SK-MEL-5 (cell line): ENCODE results near the gene MED20. TPM values are rescaled to one million over a fixed set of nuclear protein-coding genes. Genes with fewer than 3 reads are reported as not detected.

ENCODE experiments used
- DNase-seq: peaks from one replicate; pipeline ENCODE4 v3.0.0-alpha.2; 2016; ENCODE audit warnings: low read depth, low spot score
- in situ Hi-C: cut with HindIII; loops from 2 replicates; pipeline ENCODE4 v1.10.0; 2016; ENCODE audit warnings: low sequenced_read_pairs, high pct_unique_total_duplicates, low pct_unique_long_range_greater_than_20kb
- polyA plus RNA-seq, 2 experiments: library from polyadenylated mRNA; depleted of rRNA; stranded (reverse); fragments of >200 nt; gene quantifications; 2 replicates each; pipeline ENCODE4 v1.2.3, GENCODE V29; 2015
- total RNA-seq: library from RNA; depleted of rRNA; stranded (reverse); fragments of >200 nt; shearing (Covaris generic); gene quantifications from 2 replicates; pipeline ENCODE4 v1.2.3, GENCODE V29; 2014; rRNA removed

The MED20 gene
- 19.5 and 21.1 TPM in 2 replicates for total RNA-seq
- 14.8 and 19.1 TPM in 2 replicates for polyA plus RNA-seq (2015; cell fraction: cytosol; rRNA removed)
- polyA plus RNA-seq (2015; cell fraction: nucleus; rRNA removed), result 9.1 and 18.1 TPM in 2 replicates

GRCh38 chr6:41920921-41921711 lies at the start of gene MED20, which contains the start of gene BYSL:
Gene MED20 (minus strand): TSS chr6:41921139. CDS start chr6:41921018, 121 bp downstream.
Gene BYSL (plus strand): TSS chr6:41921499. CDS start chr6:41921563, 64 bp downstream.
- peak; percentile 92 for DNase-seq
- in situ Hi-C loops, result no loop called here

- in situ Hi-C loops, result no loop called here
These were observed 49.5 kb upstream of the MED20 start for GRCh38 chr6:41970436-41970846.

GRCh38 chr6:41967312-41968287 lies 46.7 kb upstream of the MED20 start:
- DNase-seq, result no peak
- in situ Hi-C loops, result no loop called here

More at GRCh38 chr6:41970436-41970846, 49.5 kb upstream of the MED20 start:
- DNase-seq, result peak; percentile 9

- DNase-seq, result no peak
- in situ Hi-C loops, result no loop called here
These were observed 46.0 kb upstream of the MED20 start for GRCh38 chr6:41966961-41967311.

GRCh38 chr6:41966214-41966920 lies 45.4 kb upstream of the MED20 start:
- DNase-seq, result no peak
- in situ Hi-C loops, result no loop called here

- no peak for DNase-seq
- in situ Hi-C loops, result no loop called here
These were observed 44.7 kb upstream of the MED20 start for GRCh38 chr6:41965429-41966213.

GRCh38 chr6:41964201-41964887 lies 43.4 kb upstream of the MED20 start:
- no peak for DNase-seq
- in situ Hi-C loops, result no loop called here

- in situ Hi-C loops, result no loop called here
- no peak for DNase-seq
These were observed 42.4 kb upstream of the MED20 start for GRCh38 chr6:41963371-41963770.

GRCh38 chr6:41960028-41960427 lies 39.1 kb upstream of the MED20 start:
- DNase-seq, result no peak
- in situ Hi-C loops, result no loop called here

GRCh38 chr6:41958022-41958856 lies 37.3 kb upstream of the MED20 start:
- DNase-seq, result no peak

GRCh38 chr6:41957117-41957516 lies 36.2 kb upstream of the MED20 start:
- DNase-seq, result no peak
- in situ Hi-C loops, result no loop called here

More at GRCh38 chr6:41958022-41958856, 37.3 kb upstream of the MED20 start:
- in situ Hi-C loops, result no loop called here

GRCh38 chr6:41955412-41955811 lies 34.5 kb upstream of the MED20 start:
- in situ Hi-C loops, result no loop called here
- no peak for DNase-seq

GRCh38 chr6:41954668-41955067 lies 33.7 kb upstream of the MED20 start:
- DNase-seq, result no peak
- in situ Hi-C loops, result no loop called here

- in situ Hi-C loops, result no loop called here
These were observed 26.8 kb upstream of the MED20 start for GRCh38 chr6:41947581-41948220.

GRCh38 chr6:41943456-41943855 lies 22.5 kb upstream of the MED20 start:
- no peak for DNase-seq
- in situ Hi-C loops, result no loop called here

More at GRCh38 chr6:41947581-41948220, 26.8 kb upstream of the MED20 start:
- no peak for DNase-seq
